ENCODE data around the gene ADCY5. TPM values are rescaled to one million over a fixed set of nuclear protein-coding genes. Genes with fewer than 3 reads are reported as not detected.

Gene ADCY5
- total RNA-seq, 2 donors from 2014 or later = 12.9 to 69.6 TPM

GRCh38 chr3:123307064-123307463 lies 141.8 kb downstream of the ADCY5 start:
- no peaks in the 10 kb centered on the region for H3K9me3 ChIP-seq
- intact Hi-C loops (cut with DNase I) = no loop called here
- H3K36me3 ChIP-seq = no peaks in the 10 kb centered on the region
- no peaks in the 10 kb centered on the region for H3K27me3 ChIP-seq (replicated peaks; ENCODE audit: insufficient read depth)
- H3K4me3 ChIP-seq = no peak overlapping the region
- DNase-seq (ENCODE audit: low spot score) = no peak
- no peak overlapping the region for H3K27ac ChIP-seq
- TF ChIP-seq POLR2AphosphoS5 (IDR thresholded peaks at IDR 0.05) (no peak), CTCF (IDR thresholded peaks at IDR 0.05) (no peak), POLR2A (IDR thresholded peaks at IDR 0.05) (no peak)
- 88% methylated on average over 5 of the region's 5 CpGs for WGBS
- no peaks in the 10 kb centered on the region for H3K4me1 ChIP-seq (replicated peaks)

- Histone ChIP-seq H3K9me3 (no peaks in the 10 kb centered on the region), H3K4me3 (no peak overlapping the region), H3K27me3 (replicated peaks; ENCODE audit: insufficient read depth) (no peaks in the 10 kb centered on the region), H3K36me3 (no peaks in the 10 kb centered on the region), H3K27ac (no peak overlapping the region), H3K4me1 (replicated peaks) (no peaks in the 10 kb centered on the region)
- no peak for TF ChIP-seq POLR2AphosphoS5 (IDR thresholded peaks at IDR 0.05)
- no peak for TF ChIP-seq CTCF (IDR thresholded peaks at IDR 0.05)
- TF ChIP-seq POLR2A (IDR thresholded peaks at IDR 0.05) = no peak
- no peak for DNase-seq (ENCODE audit: low spot score)
- 79% methylated on average over 2 of the region's 2 CpGs for WGBS
- intact Hi-C loops (cut with DNase I) = no loop called here
These were observed 143.7 kb downstream of the ADCY5 start for GRCh38 chr3:123305192-123305591.

GRCh38 chr3:123303976-123304560 lies 144.8 kb downstream of the ADCY5 start:
- no peaks in the 10 kb centered on the region for H3K9me3 ChIP-seq
- H3K4me1 ChIP-seq (replicated peaks) = no peaks in the 10 kb centered on the region
- no peak for DNase-seq (ENCODE audit: low spot score)
- H3K27me3 ChIP-seq (replicated peaks; ENCODE audit: insufficient read depth) = no peaks in the 10 kb centered on the region
- no peak overlapping the region for H3K27ac ChIP-seq
- no peak for TF ChIP-seq POLR2AphosphoS5 (IDR thresholded peaks at IDR 0.05)
- no peak for TF ChIP-seq CTCF (IDR thresholded peaks at IDR 0.05)
- TF ChIP-seq POLR2A (IDR thresholded peaks at IDR 0.05) = no peak
- intact Hi-C loops (cut with DNase I) = no loop called here
- no peak overlapping the region for H3K4me3 ChIP-seq
- WGBS = 91% methylated on average over 15 of the region's 15 CpGs
- H3K36me3 ChIP-seq = no peaks in the 10 kb centered on the region

GRCh38 chr3:123302961-123303360 lies 145.9 kb downstream of the ADCY5 start:
- Histone ChIP-seq H3K27ac (no peak overlapping the region), H3K27me3 (replicated peaks; ENCODE audit: insufficient read depth) (no peaks in the 10 kb centered on the region), H3K4me3 (no peak overlapping the region), H3K9me3 (no peaks in the 10 kb centered on the region), H3K4me1 (replicated peaks) (no peaks in the 10 kb centered on the region), H3K36me3 (no peaks in the 10 kb centered on the region)
- TF ChIP-seq CTCF (IDR thresholded peaks at IDR 0.05) (no peak), POLR2A (IDR thresholded peaks at IDR 0.05) (no peak), POLR2AphosphoS5 (IDR thresholded peaks at IDR 0.05) (no peak)
- intact Hi-C loops (cut with DNase I) = no loop called here
- no peak for DNase-seq (ENCODE audit: low spot score)
- 77% methylated on average over 14 of the region's 14 CpGs for WGBS

Data from prostate gland (tissue), 2 donors.